Left colon (tissue), 2 donors: ENCODE data around the gene FJX1. TPM values are rescaled to one million over a fixed set of nuclear protein-coding genes. Genes with fewer than 3 reads are reported as not detected.
A peak's percentile ranks its signal among the peaks of the same experiment; 100 is the strongest.

ENCODE experiments used
- ATAC-seq: fragments of 200-7000 bp; cut with Tn5 transposase; one replicate; pipeline ENCODE4 v1.9.1; 2020; ENCODE audit warnings: mild to moderate bottlenecking, moderate library complexity
- DNase-seq, 2 donors: peaks; one replicate each; pipeline ENCODE4 v3.0.0-alpha.2; 2020
- intact Hi-C, 2 donors: fragments of 100-400 bp; cut with DNase I in 1 of 2; cut with micrococcal nuclease in 1 of 2; formaldehyde crosslinking; loops; one replicate each; pipeline versions ENCODE4 v1.11.2 to v1.14.0; 2022; cut with DNase I, micrococcal nuclease
- total RNA-seq, 2 donors: library from RNA; stranded (reverse); fragmentation: NEBNext Ultra II Directional; extraction: Animal tissue kit (Norgen Biotek cat#: 25700); gene quantifications; one replicate each; pipeline ENCODE4 v1.2.1, GENCODE V29; 2021
- donor health status: DM: no; HTN: no; CAD: no.
- donor health status: DM: yes; HTN: yes; CAD: no.

Gene FJX1
- total RNA-seq, 2 donors from 2014 or later, result 0.50 TPM; not detected in 1

DNA sequence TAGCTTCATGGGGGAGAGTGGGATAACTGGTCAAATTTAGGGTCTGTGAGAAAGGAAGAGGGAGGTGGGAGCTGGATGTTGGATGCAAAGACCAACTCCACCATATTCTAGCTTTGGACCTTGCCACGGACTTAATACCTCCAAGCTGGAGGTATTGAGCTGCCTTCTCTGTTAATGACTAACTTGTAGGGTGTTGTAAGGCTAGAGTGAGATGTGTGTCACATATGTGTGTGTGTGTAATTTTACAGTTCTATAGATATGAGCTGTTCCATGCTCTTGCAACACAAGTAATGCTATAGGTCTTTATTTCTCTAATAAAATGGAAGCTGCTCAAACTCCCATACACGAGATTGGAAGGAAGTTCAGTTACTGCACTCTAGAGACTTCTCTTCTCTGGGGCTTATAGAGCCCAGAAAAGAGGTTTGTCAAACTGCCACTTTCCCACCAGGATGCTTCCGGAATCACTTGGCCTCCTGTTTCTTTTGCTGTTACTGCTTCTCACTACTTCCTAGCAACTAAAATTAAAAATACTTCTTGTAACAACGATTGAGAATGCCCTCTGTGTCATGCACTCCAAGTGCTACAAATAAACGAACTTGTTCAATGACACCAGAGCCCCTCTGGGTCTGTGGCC lies 16.0 kb upstream of the FJX1 start:
- no peak for DNase-seq
- ATAC-seq, result no peak
- intact Hi-C loops, result no loop called here

DNA sequence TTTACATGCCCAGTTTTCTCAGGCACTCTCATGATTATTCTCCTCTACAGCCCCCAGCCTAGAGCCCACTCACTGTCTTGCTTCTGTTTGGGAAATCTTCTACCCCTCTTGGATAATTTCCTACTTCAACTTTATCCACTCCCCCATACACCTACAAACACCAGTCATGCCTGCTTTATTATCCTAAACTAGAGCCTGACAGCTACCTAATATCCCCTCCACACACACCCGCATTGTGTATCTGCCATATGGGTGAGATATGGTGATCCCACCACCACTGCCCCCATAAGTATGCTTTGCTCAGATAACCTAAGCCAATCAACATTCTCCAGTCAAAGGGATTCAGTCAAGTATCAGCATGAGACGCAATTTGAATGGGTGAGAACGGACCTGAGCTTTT lies 15.3 kb upstream of the FJX1 start:
- no peak for ATAC-seq
- intact Hi-C loops, result no loop called here
- DNase-seq, result no peak

DNA sequence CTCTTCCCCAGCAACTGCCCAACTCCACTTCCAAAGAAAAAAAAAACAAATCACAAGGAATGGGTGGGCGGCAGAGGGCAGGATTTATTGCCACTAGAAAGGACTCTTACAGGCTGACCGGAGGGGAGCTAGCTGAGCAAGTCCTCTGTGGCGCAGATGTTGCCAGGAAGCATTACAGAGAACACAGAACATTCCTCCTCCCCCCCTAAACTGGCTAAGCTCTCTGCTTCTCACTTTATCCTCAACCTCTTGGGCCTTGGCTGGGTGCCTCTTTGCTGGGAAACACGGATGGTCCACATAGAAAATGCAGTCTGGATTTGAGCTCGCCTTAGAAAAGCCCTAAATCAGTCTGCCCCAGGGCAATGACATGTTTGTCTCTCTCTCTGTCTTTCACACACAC lies 12.6 kb upstream of the FJX1 start:
- DNase-seq, result peak in 1 of 2 donors; percentile 13
- no peak for ATAC-seq
- intact Hi-C loops, result no loop called here

DNA sequence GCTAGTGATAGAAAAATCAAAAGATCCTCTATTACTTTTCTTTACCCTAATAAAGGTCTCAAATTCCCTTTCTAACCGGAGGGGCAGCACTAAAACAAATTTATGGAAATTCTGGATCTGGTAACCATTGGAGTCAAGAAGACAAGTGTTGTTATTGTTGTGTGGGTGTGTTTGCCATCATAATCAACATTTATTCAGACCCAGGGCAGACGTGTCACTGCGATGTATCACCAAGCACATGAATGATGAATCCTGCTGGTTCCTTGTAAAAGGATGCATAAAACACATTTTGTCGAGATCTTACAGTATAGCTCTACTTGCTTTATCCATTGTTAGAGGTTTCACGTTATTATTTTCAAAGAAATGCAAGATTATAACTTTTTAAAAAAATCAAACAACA lies 12.1 kb upstream of the FJX1 start:
- ATAC-seq (no peak), DNase-seq (no peak)
- intact Hi-C loops, result no loop called here

DNA sequence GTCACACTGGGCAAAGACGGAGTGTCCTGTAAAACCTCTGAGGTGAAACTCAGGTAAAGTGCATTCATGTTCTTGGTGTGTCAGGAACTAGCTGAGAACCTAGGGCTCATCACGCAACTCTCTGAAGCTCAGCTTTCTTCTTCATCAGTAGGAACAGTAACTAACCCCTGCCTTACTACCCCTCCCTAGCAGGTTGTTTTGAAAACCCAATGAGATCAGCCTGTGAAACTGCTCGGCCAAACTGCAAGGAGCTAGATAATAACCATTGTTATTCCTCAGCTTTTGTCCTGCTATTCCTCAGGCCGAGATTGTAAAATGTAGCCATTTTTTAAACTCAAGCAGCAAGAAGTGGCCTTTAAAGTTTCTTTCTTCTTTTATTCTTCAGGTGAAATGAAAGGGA lies 9.8 kb upstream of the FJX1 start:
- intact Hi-C loops, result no loop called here
- ATAC-seq, result no peak
- DNase-seq, result no peak

DNA sequence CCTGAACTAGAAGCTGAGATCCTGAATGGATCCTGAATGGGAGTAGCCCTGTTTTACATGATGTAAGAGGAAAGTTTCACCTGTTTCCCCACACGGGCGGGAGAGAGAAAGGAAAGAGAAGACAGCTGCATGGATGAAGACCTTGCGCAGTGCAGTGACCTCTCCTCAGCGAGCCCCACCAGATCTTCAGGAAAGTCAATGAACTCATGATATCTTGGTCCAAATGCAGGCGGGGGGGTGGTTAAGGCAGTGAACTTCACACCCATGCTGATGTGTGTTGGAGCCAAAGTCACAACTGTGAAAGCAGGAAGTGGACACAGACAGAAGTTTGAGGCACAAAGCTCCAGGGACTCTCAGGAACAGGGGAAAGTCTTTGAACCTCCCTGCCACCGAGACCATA lies 8.6 kb upstream of the FJX1 start:
- ATAC-seq, result no peak
- DNase-seq, result no peak
- intact Hi-C loops, result loop anchor here in 1 of 2 donors (10.0 kb wide), 1 partner anchor 515 kb away; no protein-coding TSS in a partner anchor

DNA sequence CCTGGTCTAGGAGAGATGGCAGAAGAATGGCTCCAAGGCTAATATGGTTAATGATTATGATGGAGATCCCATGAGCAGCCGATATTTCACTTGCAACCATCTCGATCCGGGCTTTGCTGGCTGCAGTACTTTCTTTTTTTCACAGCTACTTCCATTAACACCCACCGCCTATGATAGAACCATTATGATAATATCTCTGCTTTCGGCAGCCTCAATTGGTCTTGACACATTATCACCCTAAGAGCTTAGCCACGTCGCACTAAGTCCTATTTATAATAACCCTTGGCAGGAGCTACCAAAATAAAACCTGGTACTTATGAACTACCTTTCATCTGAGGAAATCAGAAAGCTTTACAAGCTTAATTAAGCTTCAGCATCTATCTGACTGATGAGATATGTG lies 7.6 kb upstream of the FJX1 start:
- ATAC-seq (no peak), DNase-seq (no peak)
- intact Hi-C loops, result loop anchor here in 1 of 2 donors (10.0 kb wide), 1 partner anchor 514 kb away; no protein-coding TSS in a partner anchor

DNA sequence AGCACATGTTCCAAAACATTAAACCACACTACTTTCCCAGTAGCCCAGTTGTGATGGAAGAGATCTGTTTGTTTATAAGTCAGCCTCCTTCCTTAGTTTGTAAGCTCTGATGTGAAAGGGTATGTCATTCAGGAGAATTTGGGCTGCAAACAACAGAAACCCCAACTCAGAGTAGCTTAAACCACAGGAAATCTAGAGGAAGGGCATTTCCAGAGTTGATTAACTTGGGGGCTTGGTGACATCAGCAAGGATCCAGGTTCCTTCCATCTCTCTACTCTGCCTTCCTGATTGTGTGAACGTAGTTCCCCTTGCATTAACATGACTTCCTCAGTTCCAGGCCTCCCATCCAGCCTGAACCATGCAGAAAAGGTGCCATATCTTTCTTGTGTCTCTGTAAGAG lies 6.5 kb upstream of the FJX1 start:
- ATAC-seq (no peak), DNase-seq (no peak)
- intact Hi-C loops, result loop anchor here in 1 of 2 donors (10.0 kb wide), 1 partner anchor 513 kb away; no protein-coding TSS in a partner anchor

DNA sequence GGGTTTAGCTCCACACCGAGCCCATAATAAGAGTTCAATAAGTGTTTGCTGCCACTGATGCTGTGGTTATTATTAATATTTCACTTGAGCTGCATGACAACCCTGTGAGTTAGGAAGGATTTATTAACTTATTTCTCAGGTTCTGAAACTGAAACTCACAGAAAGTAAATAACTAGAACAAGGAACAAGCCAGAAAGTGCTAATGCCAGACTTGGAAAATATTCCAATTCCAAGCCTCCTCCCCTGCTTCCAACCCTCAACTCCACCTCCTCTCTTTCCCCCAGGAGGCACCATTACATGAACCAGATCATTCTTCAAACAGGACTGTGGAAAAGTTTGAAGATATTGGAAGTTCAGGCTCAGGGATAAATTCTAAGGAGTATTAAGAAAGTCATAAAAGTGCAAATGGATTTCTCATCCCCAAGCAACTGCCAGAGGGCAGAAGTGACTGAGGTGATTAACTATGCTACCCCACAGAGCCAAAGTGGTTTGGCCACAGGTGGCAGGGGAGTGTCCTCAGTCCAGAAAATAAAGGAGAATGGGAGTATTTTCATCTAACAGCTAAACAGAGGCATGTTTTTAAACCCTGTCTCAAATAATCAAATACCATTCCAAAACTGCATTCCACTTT lies 3.2 kb upstream of the FJX1 start:
- intact Hi-C loops, result loop anchor here in 1 of 2 donors (5.0 to 10.0 kb wide), 3 partner anchors 207 to 652 kb away; no protein-coding TSS in a partner anchor
- DNase-seq (no peak), ATAC-seq (no peak)

DNA sequence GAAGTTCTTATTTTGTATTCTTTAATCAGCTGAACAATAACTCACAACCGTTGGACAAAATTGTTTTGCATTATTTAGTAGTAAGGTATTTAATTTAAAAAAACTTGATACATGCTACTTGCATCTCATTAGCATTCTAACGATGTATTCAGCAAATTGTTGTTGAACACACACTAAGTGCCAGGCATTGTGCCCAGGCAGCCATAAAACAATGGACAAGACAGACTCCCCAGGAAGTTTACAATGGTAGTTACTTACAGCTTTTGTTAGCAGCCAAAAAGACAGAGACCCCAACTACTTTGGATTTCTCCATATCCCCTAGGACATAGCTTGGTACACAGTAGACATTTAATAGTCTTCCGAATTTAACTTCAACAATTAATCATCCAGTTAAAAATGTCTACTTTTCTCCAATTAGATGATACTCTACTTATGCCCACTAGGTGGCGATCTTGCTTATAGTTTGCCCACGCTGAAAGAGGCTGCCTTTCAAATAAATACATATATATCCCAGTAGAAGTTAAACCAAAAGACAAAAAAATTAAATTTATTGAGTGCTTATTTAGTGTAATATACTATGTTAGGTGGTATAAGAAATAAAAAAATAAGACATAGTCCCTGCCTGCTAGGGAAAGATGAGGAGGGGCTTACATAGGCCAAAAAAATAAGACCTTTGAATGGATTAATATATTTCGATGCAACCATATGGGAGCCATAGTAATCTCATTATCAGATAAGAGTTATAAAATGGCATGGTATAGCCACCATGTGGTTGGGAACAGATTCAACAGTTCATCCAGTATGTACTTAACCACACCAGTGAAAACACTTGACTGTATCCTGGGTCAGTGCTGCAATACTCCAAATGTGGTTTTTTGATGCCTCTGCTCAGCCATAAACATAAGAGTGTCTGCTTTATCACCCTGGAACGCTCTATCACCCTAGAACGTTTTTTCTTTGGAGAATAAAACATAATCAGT lies 2.0 kb upstream of the FJX1 start:
- DNase-seq (no peak), ATAC-seq (peak; percentile 49)
- intact Hi-C loops, result loop anchor here in 1 of 2 donors (5.0 to 10.0 kb wide), 3 partner anchors 206 to 651 kb away; no protein-coding TSS in a partner anchor

DNA sequence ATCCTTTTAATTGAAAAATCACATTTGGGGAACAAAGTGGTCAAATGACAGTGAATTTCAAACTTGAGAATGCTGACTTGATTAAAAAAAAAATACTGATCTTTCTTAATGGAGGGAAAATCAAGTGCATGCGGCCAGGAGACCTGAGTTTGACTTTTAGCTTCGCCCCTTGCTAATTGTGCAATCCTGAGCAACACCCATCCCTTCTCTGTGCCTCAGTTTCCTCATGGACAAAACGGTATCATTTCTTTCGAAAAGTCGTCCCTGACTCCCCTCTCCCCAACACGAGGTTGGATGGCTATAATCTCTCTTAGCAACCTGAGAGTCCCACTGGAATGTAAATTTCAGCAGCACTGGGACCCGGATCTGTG lies 959 bp upstream of the FJX1 start:
- no peak for DNase-seq
- ATAC-seq, result no peak
- intact Hi-C loops, result loop anchor here in 1 of 2 donors (5.0 to 10.0 kb wide), 3 partner anchors 205 to 650 kb away; no protein-coding TSS in a partner anchor

DNA sequence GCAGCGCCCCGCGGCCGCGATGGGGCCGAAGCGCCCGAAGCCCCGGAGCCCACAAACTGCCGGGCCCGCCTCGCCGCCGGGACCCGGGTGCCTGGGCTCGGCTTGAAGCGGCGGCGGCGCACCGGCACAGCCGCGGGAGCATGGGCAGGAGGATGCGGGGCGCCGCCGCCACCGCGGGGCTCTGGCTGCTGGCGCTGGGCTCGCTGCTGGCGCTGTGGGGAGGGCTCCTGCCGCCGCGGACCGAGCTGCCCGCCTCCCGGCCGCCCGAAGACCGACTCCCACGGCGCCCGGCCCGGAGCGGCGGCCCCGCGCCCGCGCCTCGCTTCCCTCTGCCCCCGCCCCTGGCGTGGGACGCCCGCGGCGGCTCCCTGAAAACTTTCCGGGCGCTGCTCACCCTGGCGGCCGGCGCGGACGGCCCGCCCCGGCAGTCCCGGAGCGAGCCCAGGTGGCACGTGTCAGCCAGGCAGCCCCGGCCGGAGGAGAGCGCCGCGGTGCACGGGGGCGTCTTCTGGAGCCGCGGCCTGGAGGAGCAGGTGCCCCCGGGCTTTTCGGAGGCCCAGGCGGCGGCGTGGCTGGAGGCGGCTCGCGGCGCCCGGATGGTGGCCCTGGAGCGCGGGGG lies 346 bp downstream of the FJX1 start:
- ATAC-seq (peak; percentile 49), DNase-seq (peak in 1 of 2 donors; percentile 13)
- intact Hi-C loops, result loop anchor here in 1 of 2 donors (5.0 to 10.0 kb wide), 3 partner anchors 204 to 649 kb away; no protein-coding TSS in a partner anchor

DNA sequence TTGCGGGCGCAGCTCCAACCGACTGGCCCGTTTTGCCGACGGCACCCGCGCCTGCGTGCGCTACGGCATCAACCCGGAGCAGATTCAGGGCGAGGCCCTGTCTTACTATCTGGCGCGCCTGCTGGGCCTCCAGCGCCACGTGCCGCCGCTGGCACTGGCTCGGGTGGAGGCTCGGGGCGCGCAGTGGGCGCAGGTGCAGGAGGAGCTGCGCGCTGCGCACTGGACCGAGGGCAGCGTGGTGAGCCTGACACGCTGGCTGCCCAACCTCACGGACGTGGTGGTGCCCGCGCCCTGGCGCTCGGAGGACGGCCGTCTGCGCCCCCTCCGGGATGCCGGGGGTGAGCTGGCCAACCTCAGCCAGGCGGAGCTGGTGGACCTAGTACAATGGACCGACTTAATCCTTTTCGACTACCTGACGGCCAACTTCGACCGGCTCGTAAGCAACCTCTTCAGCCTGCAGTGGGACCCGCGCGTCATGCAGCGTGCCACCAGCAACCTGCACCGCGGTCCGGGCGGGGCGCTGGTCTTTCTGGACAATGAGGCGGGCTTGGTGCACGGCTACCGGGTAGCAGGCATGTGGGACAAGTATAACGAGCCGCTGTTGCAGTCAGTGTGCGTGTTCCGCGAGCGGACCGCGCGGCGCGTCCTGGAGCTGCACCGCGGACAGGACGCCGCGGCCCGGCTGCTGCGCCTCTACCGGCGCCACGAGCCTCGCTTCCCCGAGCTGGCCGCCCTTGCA lies 1.0 kb downstream of the FJX1 start:
- ATAC-seq, result peak; percentile 41
- intact Hi-C loops, result loop anchor here in 1 of 2 donors (5.0 to 10.0 kb wide), 3 partner anchors 203 to 648 kb away; no protein-coding TSS in a partner anchor
- DNase-seq, result peak in 1 of 2 donors; percentile 28

DNA sequence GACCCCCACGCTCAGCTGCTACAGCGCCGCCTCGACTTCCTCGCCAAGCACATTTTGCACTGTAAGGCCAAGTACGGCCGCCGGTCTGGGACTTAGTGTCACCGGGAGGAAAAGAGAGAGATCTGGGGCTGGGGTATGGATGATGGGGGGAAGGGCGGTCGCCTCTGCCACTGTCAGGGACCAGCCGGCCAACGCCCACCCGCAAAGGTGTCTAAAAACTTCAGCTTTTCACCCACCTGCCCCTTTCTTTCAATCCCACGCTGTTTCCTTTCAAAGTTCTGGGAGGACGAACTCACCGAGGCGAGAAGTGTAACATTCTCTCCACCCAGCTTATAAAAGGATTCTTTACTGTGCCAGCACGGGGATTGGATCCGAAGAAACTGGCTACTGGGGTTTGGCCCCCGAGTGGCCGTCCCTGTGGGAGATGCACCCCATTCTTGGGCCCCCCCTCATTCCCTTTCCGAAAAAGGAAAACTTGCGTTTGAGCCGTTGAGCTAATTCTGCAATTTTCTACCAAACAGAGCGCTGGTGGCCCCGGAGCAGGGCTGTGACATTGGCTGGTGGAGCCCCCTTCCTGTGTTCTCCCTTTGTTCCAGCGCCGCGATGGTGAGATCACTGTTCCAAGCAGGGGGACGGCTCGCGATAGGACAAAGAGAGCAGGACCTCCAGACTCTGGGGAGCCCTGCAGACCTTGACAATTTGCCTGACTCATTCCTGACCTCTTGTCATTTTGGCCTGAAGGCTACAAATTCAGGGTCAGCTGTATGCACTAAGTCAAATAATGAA lies 1.8 kb downstream of the FJX1 start:
- no peak for ATAC-seq
- peak in 1 of 2 donors; percentile 22 for DNase-seq
- intact Hi-C loops, result loop anchor here in 1 of 2 donors (5.0 to 10.0 kb wide), 3 partner anchors 202 to 647 kb away; no protein-coding TSS in a partner anchor

DNA sequence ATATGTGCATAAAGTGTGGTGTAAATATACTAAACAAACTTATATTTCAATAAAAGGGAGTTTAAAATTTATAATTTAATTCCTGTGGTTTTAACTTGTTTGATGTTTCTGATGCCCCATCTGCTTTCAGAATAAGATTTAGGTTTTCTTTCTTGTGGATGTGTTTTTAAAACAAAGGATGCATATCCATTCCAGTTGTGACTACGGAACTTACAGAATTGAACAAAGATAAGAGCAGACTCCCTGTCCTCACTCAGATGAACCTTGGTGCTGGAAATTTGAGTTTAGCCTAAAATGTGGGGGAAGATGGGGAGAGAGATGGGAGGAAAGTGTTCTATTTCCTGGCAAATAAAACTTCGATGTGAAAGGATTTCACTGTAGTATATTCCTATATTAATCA lies 2.5 kb downstream of the FJX1 start:
- ATAC-seq, result no peak
- intact Hi-C loops, result no loop called here

DNA sequence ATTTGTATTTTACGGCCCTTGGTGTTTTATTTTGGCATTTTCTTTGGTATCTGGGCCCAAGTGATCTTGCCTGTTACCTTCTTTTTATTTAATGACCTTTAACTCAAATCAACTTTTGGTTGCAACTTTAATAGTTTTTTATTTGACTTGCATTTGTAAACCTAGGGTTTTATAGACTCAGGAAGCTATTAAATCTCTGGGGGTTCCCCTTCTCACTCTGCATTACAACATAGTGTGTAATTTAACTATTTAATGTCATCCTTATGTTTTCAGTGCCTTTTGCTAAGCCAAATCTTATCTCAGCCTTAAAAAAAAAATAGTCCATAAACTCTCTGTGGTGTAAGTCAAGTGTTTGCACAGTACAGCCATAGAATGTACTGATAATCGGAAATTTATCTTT lies 3.4 kb downstream of the FJX1 start:
- no peak for DNase-seq
- intact Hi-C loops, result no loop called here
- ATAC-seq, result peak; percentile 68

More for the DNA sequence above, 2.5 kb downstream of the FJX1 start:
- no peak for DNase-seq

DNA sequence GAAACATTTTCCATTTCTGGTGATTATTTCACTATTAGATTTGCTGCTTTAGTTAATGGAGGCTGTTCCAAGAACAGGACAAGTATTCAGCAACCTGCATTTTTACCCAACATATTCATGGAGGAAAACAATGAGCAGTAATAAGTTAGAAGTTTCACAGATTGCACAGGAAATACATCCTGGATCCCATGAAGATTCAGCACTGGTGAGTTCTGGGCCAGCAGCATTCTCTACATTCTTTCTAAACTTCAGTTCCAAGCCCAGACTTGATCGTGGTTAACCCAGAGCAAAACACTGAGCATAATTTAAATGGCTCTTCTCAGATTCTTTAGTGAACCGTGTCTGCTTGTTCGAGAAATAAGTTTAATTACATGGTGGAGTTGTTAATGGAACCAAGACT lies 3.8 kb downstream of the FJX1 start:
- intact Hi-C loops, result no loop called here
- no peak for DNase-seq
- ATAC-seq, result no peak
